ENCODE data around the gene ZNF420.

Gene ZNF420

GRCh38 chr19:37136111-37136510 lies 57.9 kb downstream of the ZNF420 start (continued):
- TF ChIP-seq TSHZ1 (tag by site-specific recombination; IDR thresholded peaks at IDR 0.05; ENCODE audit: borderline replicate concordance) (no peak), ZBTB11 (tag by site-specific recombination; conservative IDR thresholded peaks at IDR 0.05; ENCODE audit: low read depth) (no peak), ZNF138 (tag by site-specific recombination; IDR thresholded peaks at IDR 0.05; ENCODE audit: borderline replicate concordance) (no peak)

- TF ChIP-seq ZNF133 (tag by site-specific recombination; IDR thresholded peaks at IDR 0.05) (peak; percentile 91), HOXC10 (CRISPR knock-in tag; IDR thresholded peaks at IDR 0.05) (no peak), GLI2 (tag by site-specific recombination; IDR thresholded peaks at IDR 0.05; ENCODE audit: borderline replicate concordance, low read depth) (no peak), OVOL3 (tag by site-specific recombination; IDR thresholded peaks at IDR 0.05) (no peak), ZNF10 (tag by site-specific recombination; IDR thresholded peaks at IDR 0.05) (no peak), ZNF174 (tag by site-specific recombination; IDR thresholded peaks at IDR 0.05) (no peak), ZNF664 (tag by site-specific recombination; IDR thresholded peaks at IDR 0.05) (peak; percentile 41; the same call in 1 of the 2 replicates), ZNF155 (tag by site-specific recombination; IDR thresholded peaks at IDR 0.05) (no peak), ZNF416 (tag by site-specific recombination; IDR thresholded peaks at IDR 0.05) (no peak)
- Histone ChIP-seq H3K9me3 (ENCODE audit: control insufficient read depth, insufficient read depth, low read depth, low read length) (peaks cover 45% of the 10 kb centered on the region), H3K27ac (ENCODE audit: extremely low read depth, low read depth, low read length) (no peak overlapping the region), H3K4me3 (ENCODE audit: low read depth, low read length) (no peak overlapping the region), H3K4me1 (ENCODE audit: control insufficient read depth, insufficient read depth, low read length) (no peaks in the 10 kb centered on the region), H3K36me3 (ENCODE audit: control insufficient read depth in 2 of 2, insufficient read depth in 1 of 2, low read length in 2 of 2) (peaks cover 6 to 45% of the 10 kb centered on the region in 2 experiments)
- ChIA-PET CTCF (no interaction called here), POLR2A (no interaction called here)
Observed at GRCh38 chr19:37148214-37148613, 70.0 kb downstream of the ZNF420 start.

GRCh38 chr19:37160153-37160552 lies 81.9 kb downstream of the ZNF420 start:
- ChIA-PET CTCF (interaction anchor here (0.6 kb wide), 1 partner anchor 1032 kb away, joined by 3 read pairs; no protein-coding TSS in a partner anchor), POLR2A (interaction anchor here (0.6 to 1.1 kb wide), 2 partner anchors 12 to 50 kb away, joined by 3 to 4 read pairs; partner anchors contain the start of gene ZNF585A)
- no peak overlapping the region for H3K4me3 ChIP-seq (ENCODE audit: low read depth, low read length)
- peaks cover 79 to 94% of the 10 kb centered on the region in 2 experiments for H3K36me3 ChIP-seq (ENCODE audit: control insufficient read depth in 2 of 2, insufficient read depth in 1 of 2, low read length in 2 of 2)
- H3K4me1 ChIP-seq (ENCODE audit: control insufficient read depth, insufficient read depth, low read length), result no peaks in the 10 kb centered on the region
- H3K27ac ChIP-seq (ENCODE audit: extremely low read depth, low read depth, low read length), result no peak overlapping the region
- peaks cover 47% of the 10 kb centered on the region for H3K9me3 ChIP-seq (ENCODE audit: control insufficient read depth, insufficient read depth, low read depth, low read length)
- TF ChIP-seq ZNF530 (tag by site-specific recombination; IDR thresholded peaks at IDR 0.05; ENCODE audit: low read depth), result peak; percentile 95
- TF ChIP-seq ZNF514 (tag by site-specific recombination; IDR thresholded peaks at IDR 0.05), result peak; percentile 98
- TF ChIP-seq ZNF114 (tag by site-specific recombination; IDR thresholded peaks at IDR 0.05), result no peak
- TF ChIP-seq SP2 (tag by site-specific recombination; IDR thresholded peaks at IDR 0.05), result no peak
- TF ChIP-seq ZBTB8A (tag by site-specific recombination; IDR thresholded peaks at IDR 0.05), result peak; percentile 94
- TF ChIP-seq AEBP2 (tag by site-specific recombination; IDR thresholded peaks at IDR 0.05; ENCODE audit: borderline replicate concordance), result peak; percentile 99
- TF ChIP-seq ZNF776 (tag by site-specific recombination; IDR thresholded peaks at IDR 0.05; ENCODE audit: borderline replicate concordance), result no peak
- peak; percentile 96 for TF ChIP-seq ZNF510 (tag by site-specific recombination; IDR thresholded peaks at IDR 0.05; ENCODE audit: insufficient replicate concordance)
- peak; percentile 90 for TF ChIP-seq ZNF791 (tag by site-specific recombination; IDR thresholded peaks at IDR 0.05)
- peak; percentile 94 for TF ChIP-seq ZNF558 (tag by site-specific recombination; IDR thresholded peaks at IDR 0.05)
- TF ChIP-seq ZNF670 (tag by site-specific recombination; IDR thresholded peaks at IDR 0.05; ENCODE audit: low read depth), result peak; percentile 90; the same call in 1 of the 2 replicates
- TF ChIP-seq ZNF148 (tag by site-specific recombination; IDR thresholded peaks at IDR 0.05; ENCODE audit: borderline replicate concordance), result no peak
